Osteocyte (in vitro differentiated cells): Measurements from ENCODE around the gene FOXD1. TPM values are rescaled to one million over a fixed set of nuclear protein-coding genes. Genes with fewer than 3 reads are reported as not detected.

Experiments used
- DNase-seq: peaks from one replicate; pipeline ENCODE4 v3.0.0; 2021; ENCODE audit warnings: mixed read lengths; ENCODE audit not compliant: unreplicated experiment; ENCODE audit errors: extremely low spot score
- H3K27ac Mint-ChIP-seq: one replicate; pipeline ENCODE4 v1.8.0; 2021; ENCODE audit warnings: mild to moderate bottlenecking, mixed read lengths; ENCODE audit not compliant: unreplicated experiment
- H3K27me3 Mint-ChIP-seq: one replicate; pipeline ENCODE4 v1.8.0; 2021; ENCODE audit warnings: mixed read lengths; ENCODE audit not compliant: unreplicated experiment
- H3K36me3 Mint-ChIP-seq: one replicate; pipeline ENCODE4 v1.8.0; 2021; ENCODE audit warnings: mixed read lengths; ENCODE audit not compliant: unreplicated experiment
- H3K4me1 Mint-ChIP-seq: one replicate; pipeline ENCODE4 v1.8.0; 2021; ENCODE audit warnings: mixed read lengths; ENCODE audit not compliant: unreplicated experiment
- H3K4me3 Mint-ChIP-seq: one replicate; pipeline ENCODE4 v1.8.0; 2021; ENCODE audit warnings: mild to moderate bottlenecking, moderate library complexity, mixed read lengths; ENCODE audit not compliant: unreplicated experiment
- H3K9me3 Mint-ChIP-seq: one replicate; pipeline ENCODE4 v1.8.0; 2021; ENCODE audit warnings: mixed read lengths; ENCODE audit not compliant: unreplicated experiment
- CTCF ChIP-seq: fragments of 200-600 bp; sonication (generic); IDR thresholded peaks from 2 replicates; pipeline ENCODE4 v1.5.0; 2021; ENCODE audit warnings: antibody characterized with exemption, mild to moderate bottlenecking, moderate library complexity
- total RNA-seq: library from RNA; stranded (reverse); gene quantifications from 2 replicates; pipeline ENCODE4 v1.2.1, GENCODE V29; 2021

FOXD1 gene
- total RNA-seq, 1 donor from 2014 or later = 64.1 TPM

DNA sequence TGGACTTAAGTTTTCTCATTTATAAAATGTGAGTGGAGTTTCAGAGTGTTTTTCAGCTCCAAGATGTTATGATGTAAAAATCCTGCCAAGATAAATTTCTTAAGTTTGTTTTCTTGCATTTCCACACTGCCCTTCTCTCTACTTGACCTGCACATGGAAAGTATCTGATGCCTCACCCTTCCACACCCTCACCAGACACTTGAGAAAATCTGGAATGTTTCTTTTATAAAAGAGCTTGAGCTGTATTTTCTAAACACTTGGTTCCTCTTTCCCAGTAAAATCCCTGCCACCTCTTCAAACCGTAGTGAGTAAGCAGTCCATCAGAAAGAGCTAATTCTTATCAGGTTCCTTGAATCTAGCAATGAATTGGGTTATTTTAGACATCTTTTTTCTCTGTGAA, 42.9 kb downstream of the FOXD1 start:
- Mint-ChIP-seq H3K4me3 (no peak overlapping the region), H3K27me3 (peaks cover 3% of the 10 kb centered on the region), H3K36me3 (no peaks in the 10 kb centered on the region), H3K27ac (peak overlapping the region; percentile 29), H3K4me1 (peaks cover 42% of the 10 kb centered on the region), H3K9me3 (no peaks in the 10 kb centered on the region)
- no peak for DNase-seq
- TF ChIP-seq CTCF = no peak

- H3K4me1 Mint-ChIP-seq = peaks cover 16% of the 10 kb centered on the region
- TF ChIP-seq CTCF = no peak
- peaks cover 5% of the 10 kb centered on the region for H3K27me3 Mint-ChIP-seq
- H3K27ac Mint-ChIP-seq = no peak overlapping the region
- DNase-seq = no peak
- no peaks in the 10 kb centered on the region for H3K9me3 Mint-ChIP-seq
- H3K36me3 Mint-ChIP-seq = peaks cover 2% of the 10 kb centered on the region
- no peak overlapping the region for H3K4me3 Mint-ChIP-seq
Measured at GRCh38 chr5:73399775-73400174, 48.8 kb downstream of the FOXD1 start.

Other genes starting within 250 kb of the FOXD1 start
- 548 and 565 TPM in 2 replicates for gene BTF3, start 49.7 kb upstream of the FOXD1 start, total RNA-seq
- gene ANKRA2, start 116.9 kb upstream of the FOXD1 start, total RNA-seq = 19.7 and 25.3 TPM in 2 replicates
- 16.7 and 19.6 TPM in 2 replicates for gene UTP15, start 117.0 kb upstream of the FOXD1 start, total RNA-seq
- gene ARHGEF28, start 177.4 kb upstream of the FOXD1 start, total RNA-seq = 44.9 and 45.3 TPM in 2 replicates